Stomach (tissue), 9 donors: Measurements from ENCODE around the gene MYO5C. TPM values are rescaled to one million over a fixed set of nuclear protein-coding genes. Genes with fewer than 3 reads are reported as not detected.
"Not testable (repeated sequence)": the region's sequence is repeated elsewhere in the genome, so short reads cannot be mapped to it uniquely, and the experiment has no call there.

ENCODE experiments used
- DNase-seq, 2 donors: peaks; one replicate each; pipeline versions ENCODE4 v3.0.0 to v3.0.0-alpha.2; 2013 to 2019
- H3K27ac ChIP-seq, 5 donors: fragments of 200-600 bp in 4 of 5; sonication (generic) in 4 of 5; one replicate each; pipeline ENCODE4 v1.5.1; 2013 to 2019; ENCODE audit warnings: mild to moderate bottlenecking in 1 of 5, moderate library complexity in 1 of 5
- H3K27me3 ChIP-seq, 3 donors: fragments of 200-600 bp; sonication (generic); one replicate each; pipeline ENCODE4 v1.5.1; 2017 to 2019; ENCODE audit warnings: mixed run types in 1 of 3
- H3K36me3 ChIP-seq, 4 donors: fragments of 200-600 bp; sonication (generic); 1 replicate in 3 of 4; 2 replicates in 1 of 4; pipeline ENCODE4 v1.5.1; 2016 to 2019
- H3K4me1 ChIP-seq, 4 donors: fragments of 200-600 bp; sonication (generic); one replicate each; pipeline ENCODE4 v1.5.1; 2016 to 2019
- H3K4me3 ChIP-seq, 4 donors: fragments of 200-600 bp; sonication (generic) in 3 of 4; one replicate each; pipeline ENCODE4 v1.5.1; 2016 to 2019; ENCODE audit warnings: mild to moderate bottlenecking in 1 of 4
- H3K9me3 ChIP-seq, 4 donors: fragments of 200-600 bp; sonication (generic); one replicate each; pipeline ENCODE4 v1.5.1; 2016 to 2019
- EP300 ChIP-seq: sonication (generic); formaldehyde crosslinking; IDR thresholded peaks from one replicate; pipeline ENCODE4 v1.6.1; 2017; ENCODE audit warnings: antibody characterized with exemption
- POLR2A ChIP-seq, 4 donors: fragments of 450-650 bp; IDR thresholded peaks; one replicate each; pipeline ENCODE4 v1.6.1; 2016; ENCODE audit warnings: antibody characterized with exemption in 4 of 4, control low read depth in 2 of 4, mild to moderate bottlenecking in 1 of 4, moderate library complexity in 1 of 4
- POLR2AphosphoS5 ChIP-seq, 3 donors: sonication (generic); formaldehyde crosslinking; IDR thresholded peaks; one replicate each; pipeline ENCODE4 v1.6.1; 2016; ENCODE audit warnings: antibody characterized with exemption in 3 of 3
- WGBS, 5 donors: extraction: QIAGEN DNeasy Blood & Tissue Kit in 3 of 5; methylation state at CpG; one replicate each; pipeline versions ENCODE4 v1.1.5 to v1.1.7; 2013 to 2018; 5-methylcytosine and 5-hydroxymethylcytosine counted together
- intact Hi-C: fragments of 100-400 bp; cut with DNase I; formaldehyde crosslinking; loops from one replicate; pipeline ENCODE4 v1.15.1; 2023; ENCODE audit warnings: low total_unique reads
- polyA plus RNA-seq, 3 donors: library from polyadenylated mRNA; stranded (reverse); fragments of 200-250 nt; gene quantifications; one replicate each; pipeline ENCODE4 v1.2.3, GENCODE V29; 2013
- total RNA-seq, 5 donors: library from RNA; depleted of rRNA; stranded (reverse); fragments of >200 nt; gene quantifications; one replicate each; pipeline versions ENCODE4 v1.1.0 to v1.2.3, GENCODE V29; 2014 to 2016
- TF ChIP-seq, protein P1 (sequence below), 7 experiments: fragments of 450-650 bp in 4 of 7; fragments of 200-600 bp in 3 of 7; sonication (generic) in 3 of 7; IDR thresholded peaks; one replicate each; pipeline ENCODE4 v1.5.1; 2016 to 2019; ENCODE audit warnings: antibody characterized with exemption in 7 of 7, control low read depth in 2 of 7, mild to moderate bottlenecking in 1 of 7
- donor health status: healthy with polysubstance abuse.
- donor health status: Bipolar disorder and iron deficiency.
- donor health status: healthy.

The MYO5C gene
- total and polyA plus RNA-seq, 8 donors, result 4.3 to 148 (median 25.6) TPM

DNA sequence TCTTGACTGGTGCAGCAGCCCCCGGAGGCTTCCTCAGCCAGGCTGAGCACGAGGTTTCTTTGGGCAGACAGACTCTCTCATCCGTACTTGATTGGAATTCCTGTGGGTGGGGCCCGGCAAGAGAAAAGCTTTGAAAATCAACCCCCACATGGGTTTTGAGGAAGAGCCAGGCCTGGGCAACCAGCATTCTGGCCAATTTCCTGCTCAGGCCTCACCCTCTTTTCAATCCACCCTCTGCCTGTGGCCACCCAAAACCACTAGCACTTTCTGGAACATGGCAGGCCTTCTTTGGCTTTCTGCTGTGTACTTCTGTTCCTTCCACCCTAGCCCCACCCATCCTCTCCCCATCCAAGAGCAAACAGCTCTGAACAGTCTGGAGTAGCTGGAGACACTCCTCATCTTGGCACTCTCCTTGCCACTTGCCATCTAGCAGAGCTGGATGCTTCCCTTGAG lies 5.9 kb downstream of the MYO5C start:
- 29 to 56% (median 44%) methylated on average over 4 of the region's 4 CpGs for WGBS, 5 donors
- no peaks in the 10 kb centered on the region for H3K9me3 ChIP-seq
- peaks cover 0 to 14% (median under 1%) of the 10 kb centered on the region in 3 donors for H3K27me3 ChIP-seq
- H3K36me3 ChIP-seq, result no peaks in the 10 kb centered on the region
- intact Hi-C loops, result no loop called here
- H3K4me1 ChIP-seq, result peaks cover 17 to 53% (median 45%) of the 10 kb centered on the region in 4 donors
- H3K27ac ChIP-seq, result peak overlapping the region; percentile 74 to 93 (median 86)
- H3K4me3 ChIP-seq, result no peak overlapping the region
- peak in 2 of 3 donors; percentile 34 to 52 for TF ChIP-seq POLR2AphosphoS5 (IDR thresholded peaks at IDR 0.05)
- no peak for TF ChIP-seq EP300
- peak in 1 of 2 donors; percentile 66 for DNase-seq

- H3K9me3 ChIP-seq, result no peaks in the 10 kb centered on the region
- intact Hi-C loops, result no loop called here
- peak overlapping the region; percentile 74 to 93 (median 86) for H3K27ac ChIP-seq
- H3K36me3 ChIP-seq, result no peaks in the 10 kb centered on the region
- 58 to 91% (median 90%) methylated on average over 3 to 5 of the region's 5 CpGs for WGBS, 5 donors
- no peak for DNase-seq
- peaks cover 0 to 12% (median 0%) of the 10 kb centered on the region in 3 donors for H3K27me3 ChIP-seq
- TF ChIP-seq, protein P1, sequence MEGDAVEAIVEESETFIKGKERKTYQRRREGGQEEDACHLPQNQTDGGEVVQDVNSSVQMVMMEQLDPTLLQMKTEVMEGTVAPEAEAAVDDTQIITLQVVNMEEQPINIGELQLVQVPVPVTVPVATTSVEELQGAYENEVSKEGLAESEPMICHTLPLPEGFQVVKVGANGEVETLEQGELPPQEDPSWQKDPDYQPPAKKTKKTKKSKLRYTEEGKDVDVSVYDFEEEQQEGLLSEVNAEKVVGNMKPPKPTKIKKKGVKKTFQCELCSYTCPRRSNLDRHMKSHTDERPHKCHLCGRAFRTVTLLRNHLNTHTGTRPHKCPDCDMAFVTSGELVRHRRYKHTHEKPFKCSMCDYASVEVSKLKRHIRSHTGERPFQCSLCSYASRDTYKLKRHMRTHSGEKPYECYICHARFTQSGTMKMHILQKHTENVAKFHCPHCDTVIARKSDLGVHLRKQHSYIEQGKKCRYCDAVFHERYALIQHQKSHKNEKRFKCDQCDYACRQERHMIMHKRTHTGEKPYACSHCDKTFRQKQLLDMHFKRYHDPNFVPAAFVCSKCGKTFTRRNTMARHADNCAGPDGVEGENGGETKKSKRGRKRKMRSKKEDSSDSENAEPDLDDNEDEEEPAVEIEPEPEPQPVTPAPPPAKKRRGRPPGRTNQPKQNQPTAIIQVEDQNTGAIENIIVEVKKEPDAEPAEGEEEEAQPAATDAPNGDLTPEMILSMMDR (IDR thresholded peaks at IDR 0.05), result no peak
- TF ChIP-seq POLR2AphosphoS5 (IDR thresholded peaks at IDR 0.05) (no peak), EP300 (no peak), POLR2A (IDR thresholded peaks at IDR 0.05) (no peak)
- H3K4me1 ChIP-seq, result peaks cover 17 to 51% (median 39%) of the 10 kb centered on the region in 4 donors
- H3K4me3 ChIP-seq, result no peak overlapping the region
Measured at GRCh38 chr15:52288986-52289385, 6.6 kb downstream of the MYO5C start.

- H3K27ac ChIP-seq, result peak overlapping the region; percentile 74 to 93 (median 86)
Measured at GRCh38 chr15:52288051-52288942, 7.3 kb downstream of the MYO5C start.

DNA sequence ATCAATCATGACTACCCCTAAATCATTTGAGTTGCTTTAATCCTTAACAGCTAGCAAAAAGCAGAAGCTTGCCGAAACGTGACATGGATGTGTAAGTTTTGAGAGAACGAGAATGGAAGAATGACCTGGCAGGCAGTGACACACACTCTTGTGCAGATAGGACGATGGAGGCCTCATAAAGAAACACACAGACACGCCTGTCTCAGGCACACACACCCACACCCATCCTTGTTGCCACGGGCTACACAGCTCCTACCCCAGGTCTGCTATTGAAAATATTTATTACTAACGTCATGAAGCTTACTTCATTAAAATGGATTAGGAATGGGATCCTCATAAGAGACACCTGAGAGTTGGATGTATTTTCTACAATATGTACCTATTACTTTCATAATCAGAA lies 8.5 kb downstream of the MYO5C start:
- peak in 1 of 2 donors; percentile 67 for DNase-seq
- WGBS, 5 donors, result 51 to 73% (median 58%) methylated on average over 7 of the region's 7 CpGs
- no peak for TF ChIP-seq POLR2A (IDR thresholded peaks at IDR 0.05)
- TF ChIP-seq, protein P1 (IDR thresholded peaks at IDR 0.05), result no peak
- peak in 1 of 3 donors; percentile 28 for TF ChIP-seq POLR2AphosphoS5 (IDR thresholded peaks at IDR 0.05)
- Histone ChIP-seq H3K4me1 (peaks cover 12 to 39% (median 28%) of the 10 kb centered on the region in 4 donors), H3K27ac (peak overlapping the region; percentile 14 to 88 (median 77)), H3K9me3 (no peaks in the 10 kb centered on the region), H3K4me3 (no peak overlapping the region), H3K27me3 (no peaks in the 10 kb centered on the region), H3K36me3 (peaks cover 0 to 7% (median 3%) of the 10 kb centered on the region in 4 donors)
- intact Hi-C loops, result no loop called here

More at GRCh38 chr15:52288051-52288942, 7.3 kb downstream of the MYO5C start:
- peak; percentile 83 to 93 for DNase-seq
- WGBS, 5 donors, result 25 to 50% (median 36%) methylated on average over 13 of the region's 13 CpGs
- TF ChIP-seq POLR2A (IDR thresholded peaks at IDR 0.05) (no peak), POLR2AphosphoS5 (IDR thresholded peaks at IDR 0.05) (peak; percentile 2 to 82 (median 80))
- TF ChIP-seq, protein P1 (IDR thresholded peaks at IDR 0.05), result no peak
- H3K36me3 ChIP-seq, result no peaks in the 10 kb centered on the region
- H3K9me3 ChIP-seq, result no peaks in the 10 kb centered on the region
- peaks cover 0 to 9% (median 0%) of the 10 kb centered on the region in 3 donors for H3K27me3 ChIP-seq
- intact Hi-C loops, result no loop called here
- peaks cover 14 to 44% (median 32%) of the 10 kb centered on the region in 4 donors for H3K4me1 ChIP-seq
- peak overlapping the region in 1 of 4 donors; percentile 6 for H3K4me3 ChIP-seq

- H3K4me3 ChIP-seq, H3K27me3 ChIP-seq, H3K36me3 ChIP-seq, DNase-seq, intact Hi-C loops, H3K9me3 ChIP-seq, H3K27ac ChIP-seq: not testable (repeated sequence)
- peaks cover 23 to 49% (median 37%) of the 10 kb centered on the region in 4 donors for H3K4me1 ChIP-seq
- WGBS, 5 donors, result 95 to 100% (median 97%) methylated on average over 4 to 27 of the region's 34 CpGs
Measured at GRCh38 chr15:52285941-52286340, 9.7 kb downstream of the MYO5C start.
